HepG2 (cell line): ENCODE data around the gene WDR93. TPM values are rescaled to one million over a fixed set of nuclear protein-coding genes. Genes with fewer than 3 reads are reported as not detected.
A peak's percentile ranks its signal among the peaks of the same experiment; 100 is the strongest.

Source experiments
- CEBPG ChIP-seq: IDR thresholded peaks from 2 replicates; pipeline ENCODE4 v1.6.1; 2016
- EHMT2 ChIP-seq: fragments of 200-600 bp; sonication (generic); IDR thresholded peaks from 2 replicates; pipeline ENCODE4 v1.7.0; 2017; ENCODE audit warnings: antibody characterized with exemption, low read depth, low read length, borderline replicate concordance
- EP300 ChIP-seq, 3 experiments: sonication (generic) in 1 of 3; formaldehyde crosslinking in 1 of 3; IDR thresholded peaks; 2 replicates each; pipeline versions ENCODE4 v1.5.1 to v1.6.1; 2011 to 2020; ENCODE audit warnings: low read depth in 2 of 3, low read length in 2 of 3, borderline replicate concordance in 1 of 3, improper control_type of control experiment in 1 of 3, mild to moderate bottlenecking in 1 of 3, missing genetic modification reagents in 1 of 3, moderate library complexity in 1 of 3
- KDM5B ChIP-seq: sonication (generic); formaldehyde crosslinking; IDR thresholded peaks from 2 replicates; pipeline ENCODE4 v1.4.0; 2020; ENCODE audit warnings: missing genetic modification reagents, mild to moderate bottlenecking, borderline replicate concordance
- MIER2 ChIP-seq: IDR thresholded peaks from 2 replicates; pipeline ENCODE4 v1.6.1; 2016; ENCODE audit warnings: missing biosample characterization, missing genetic modification reagents
- NR2F1 ChIP-seq, 2 experiments: fragments of 450-650 bp in 1 of 2; formaldehyde crosslinking in 1 of 2; IDR thresholded peaks; 2 replicates each; pipeline versions ENCODE4 v1.5.0 to v1.6.1; 2016 to 2020; ENCODE audit warnings: mild to moderate bottlenecking in 1 of 2, missing compliant biosample characterization in 1 of 2, missing genetic modification reagents in 1 of 2, moderate library complexity in 1 of 2
- PCBP1 ChIP-seq: fragments of 200-400 bp; formaldehyde crosslinking; IDR thresholded peaks from 2 replicates; pipeline ENCODE4 v1.6.1; 2017; ENCODE audit warnings: mild to moderate bottlenecking, low read depth, low read length, borderline replicate concordance
- RAD51 ChIP-seq: fragments of 450-650 bp; IDR thresholded peaks from 2 replicates; pipeline ENCODE4 v1.6.1; 2016; ENCODE audit warnings: borderline replicate concordance
- RBM39 ChIP-seq: fragments of 200-400 bp; formaldehyde crosslinking; IDR thresholded peaks from one replicate; pipeline ENCODE4 v1.6.1; 2018; ENCODE audit warnings: antibody characterized with exemption, mild to moderate bottlenecking, low read depth, low read length; ENCODE audit not compliant: poor library complexity, severe bottlenecking
- SAP130 ChIP-seq: IDR thresholded peaks from 2 replicates; pipeline ENCODE4 v1.6.1; 2016; ENCODE audit warnings: low read depth
- SNRNP70 ChIP-seq: fragments of 200-400 bp; formaldehyde crosslinking; IDR thresholded peaks from 2 replicates; pipeline ENCODE4 v1.6.1; 2017; ENCODE audit warnings: mild to moderate bottlenecking, low read depth, low read length, moderate library complexity
- SOX6 ChIP-seq, 2 experiments: fragments of 450-650 bp in 1 of 2; sonication (generic) in 1 of 2; formaldehyde crosslinking in 1 of 2; IDR thresholded peaks; 2 replicates each; pipeline versions ENCODE4 v1.4.0 to v1.6.1; 2017 to 2020; ENCODE audit warnings: antibody characterized with exemption in 1 of 2, mild to moderate bottlenecking in 1 of 2, missing genetic modification reagents in 1 of 2
- TEAD3 ChIP-seq: optimal IDR thresholded peaks from 2 replicates; pipeline ENCODE3; 2016; ENCODE audit warnings: borderline replicate concordance
- ZBTB7A ChIP-seq: sonication (generic); formaldehyde crosslinking; IDR thresholded peaks from 2 replicates; pipeline ENCODE4 v1.8.0; 2022; ENCODE audit warnings: mild to moderate bottlenecking, missing genetic modification reagents
- ZFP41 ChIP-seq: sonication (generic); formaldehyde crosslinking; IDR thresholded peaks from 2 replicates; pipeline ENCODE4 v1.4.0; 2020; ENCODE audit warnings: mild to moderate bottlenecking, missing genetic modification reagents, borderline replicate concordance
- ZFY ChIP-seq: sonication (generic); formaldehyde crosslinking; IDR thresholded peaks from 2 replicates; pipeline ENCODE4 v1.4.0; 2020; ENCODE audit warnings: missing genetic modification reagents
- ZNF292 ChIP-seq: sonication (generic); formaldehyde crosslinking; IDR thresholded peaks from 2 replicates; pipeline ENCODE4 v1.8.1; 2022; ENCODE audit warnings: mild to moderate bottlenecking, low read depth, missing genetic modification reagents, borderline replicate concordance
- ZNF329 ChIP-seq: sonication (generic); formaldehyde crosslinking; IDR thresholded peaks from 2 replicates; pipeline ENCODE4 v1.9.0; 2021; ENCODE audit warnings: low read depth, mild to moderate bottlenecking, missing genetic modification reagents
- ZNF883 ChIP-seq: sonication (generic); formaldehyde crosslinking; IDR thresholded peaks from 2 replicates; pipeline ENCODE4 v1.5.1; 2020; ENCODE audit warnings: mild to moderate bottlenecking, missing genetic modification reagents; ENCODE audit errors: not compliant biosample characterization
- polyA plus RNA-seq, 8 experiments: library from polyadenylated mRNA; depleted of rRNA in 3 of 8; stranded (reverse) in 7 of 8; unstranded in 1 of 8; fragments of >200 nt; fragmentation: Illumina TruSeq in 4 of 8; extraction: Trizol in 4 of 8; gene quantifications; 2 replicates each; pipeline versions ENCODE4 v1.2.1 to v1.2.3, GENCODE V29; 2011 to 2016; ENCODE audit warnings: low read depth in 4 of 8, missing spikeins in 1 of 8, mixed read lengths in 1 of 8; ENCODE audit not compliant: insufficient read depth in 1 of 8
- total RNA-seq, 5 experiments: library from RNA; depleted of rRNA; stranded (reverse); fragments of >200 nt; fragmentation: Illumina TruSeq; extraction: Trizol; gene quantifications; 2 replicates each; pipeline ENCODE4 v1.2.3, GENCODE V29; 2016; ENCODE audit warnings: low read depth in 1 of 5
- TF ChIP-seq, protein P1 (sequence below): sonication (generic); formaldehyde crosslinking; IDR thresholded peaks from 2 replicates; pipeline ENCODE4 v1.5.1; 2020; ENCODE audit warnings: missing genetic modification reagents, mild to moderate bottlenecking, borderline replicate concordance
- TF ChIP-seq, protein P2 (sequence below): sonication (generic); formaldehyde crosslinking; IDR thresholded peaks from 2 replicates; pipeline ENCODE4 v1.5.0; 2020; ENCODE audit warnings: missing genetic modification reagents
- TF ChIP-seq, protein P3 (sequence below): fragments of 450-650 bp; IDR thresholded peaks from 2 replicates; pipeline ENCODE4 v1.6.1; 2017; ENCODE audit warnings: mild to moderate bottlenecking
- TF ChIP-seq, protein P4 (sequence below): sonication (generic); formaldehyde crosslinking; IDR thresholded peaks from 2 replicates; pipeline ENCODE4 v1.8.0; 2022; ENCODE audit warnings: mild to moderate bottlenecking, missing genetic modification reagents, moderate library complexity

WDR93 gene
- total and polyA plus RNA-seq, 2 of the 13 experiments (the other 11 are each of a cell fraction or from before 2014, with no cell fraction given) = 0.07 TPM; not detected in 1

DNA sequence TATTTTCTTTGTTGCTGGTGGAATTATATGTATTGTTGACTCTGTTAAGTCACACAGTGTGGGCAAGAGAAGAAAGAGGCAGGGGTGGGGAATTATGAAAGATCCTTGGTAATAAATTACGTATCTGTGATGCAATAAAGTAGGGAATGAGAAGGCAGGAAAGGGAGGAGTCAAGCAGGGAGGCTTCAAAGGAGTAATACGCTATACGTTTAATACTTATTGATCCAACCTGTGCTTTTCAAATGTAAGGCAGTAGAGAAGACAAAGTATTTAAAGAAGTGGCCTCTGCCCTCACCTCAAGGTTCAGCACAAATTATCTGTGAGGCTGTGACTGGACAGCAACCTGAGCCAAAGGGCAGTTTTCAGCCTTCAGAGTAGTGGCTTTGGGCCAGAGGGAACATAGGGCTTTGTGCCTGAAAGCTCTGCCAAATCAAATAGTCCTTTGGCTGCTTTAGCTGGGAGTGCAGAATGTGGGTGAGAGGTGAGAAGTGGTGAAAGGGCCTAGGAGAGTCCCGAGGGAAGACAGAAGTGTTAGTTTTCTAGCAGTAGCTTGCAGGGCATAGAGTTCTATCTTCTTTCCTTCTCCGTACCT lies 10.2 kb upstream of the WDR93 start (continued):
- no peak for TF ChIP-seq SOX6 (IDR thresholded peaks at IDR 0.05)
- TF ChIP-seq SOX6 (CRISPR knock-in tag; IDR thresholded peaks at IDR 0.05) = peak; percentile 88
- peak; percentile 50 for TF ChIP-seq SAP130 (CRISPR knock-in tag)
- TF ChIP-seq, protein P1, sequence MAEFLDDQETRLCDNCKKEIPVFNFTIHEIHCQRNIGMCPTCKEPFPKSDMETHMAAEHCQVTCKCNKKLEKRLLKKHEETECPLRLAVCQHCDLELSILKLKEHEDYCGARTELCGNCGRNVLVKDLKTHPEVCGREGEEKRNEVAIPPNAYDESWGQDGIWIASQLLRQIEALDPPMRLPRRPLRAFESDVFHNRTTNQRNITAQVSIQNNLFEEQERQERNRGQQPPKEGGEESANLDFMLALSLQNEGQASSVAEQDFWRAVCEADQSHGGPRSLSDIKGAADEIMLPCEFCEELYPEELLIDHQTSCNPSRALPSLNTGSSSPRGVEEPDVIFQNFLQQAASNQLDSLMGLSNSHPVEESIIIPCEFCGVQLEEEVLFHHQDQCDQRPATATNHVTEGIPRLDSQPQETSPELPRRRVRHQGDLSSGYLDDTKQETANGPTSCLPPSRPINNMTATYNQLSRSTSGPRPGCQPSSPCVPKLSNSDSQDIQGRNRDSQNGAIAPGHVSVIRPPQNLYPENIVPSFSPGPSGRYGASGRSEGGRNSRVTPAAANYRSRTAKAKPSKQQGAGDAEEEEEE (CRISPR knock-in tag) = no peak
- no peak for TF ChIP-seq SNRNP70
- TF ChIP-seq RBM39 = no peak
- TF ChIP-seq, protein P2, sequence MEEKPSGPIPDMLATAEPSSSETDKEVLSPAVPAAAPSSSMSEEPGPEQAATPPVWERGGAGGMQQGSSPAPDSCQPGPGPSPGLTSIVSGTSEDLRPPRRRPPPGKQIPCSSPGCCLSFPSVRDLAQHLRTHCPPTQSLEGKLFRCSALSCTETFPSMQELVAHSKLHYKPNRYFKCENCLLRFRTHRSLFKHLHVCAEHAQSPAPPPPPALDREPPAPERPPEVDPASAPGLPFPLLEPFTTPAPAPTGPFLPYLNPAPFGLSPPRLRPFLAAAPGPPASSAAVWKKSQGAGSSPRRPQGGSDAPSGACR (CRISPR knock-in tag) = no peak
- 0 out of 2 replicates have a peak, but pooled peaks have one; percentile 22 for TF ChIP-seq EHMT2
- TF ChIP-seq ZNF329 (CRISPR knock-in tag) = no peak
- no peak for TF ChIP-seq KDM5B
- TF ChIP-seq RAD51 = no peak
- TF ChIP-seq ZFP41 = no peak
- TF ChIP-seq EP300 (IDR thresholded peaks at IDR 0.05; ENCODE audit: low read depth in 2 of 2, low read length in 2 of 2) = peak in 1 of 2 experiments; percentile 80; a peak in 1 of 4 replicates
- TF ChIP-seq EP300 (CRISPR knock-in tag; IDR thresholded peaks at IDR 0.05; ENCODE audit: borderline replicate concordance) = no peak; the same call in 1 of the 2 replicates
- TF ChIP-seq, protein P3, sequence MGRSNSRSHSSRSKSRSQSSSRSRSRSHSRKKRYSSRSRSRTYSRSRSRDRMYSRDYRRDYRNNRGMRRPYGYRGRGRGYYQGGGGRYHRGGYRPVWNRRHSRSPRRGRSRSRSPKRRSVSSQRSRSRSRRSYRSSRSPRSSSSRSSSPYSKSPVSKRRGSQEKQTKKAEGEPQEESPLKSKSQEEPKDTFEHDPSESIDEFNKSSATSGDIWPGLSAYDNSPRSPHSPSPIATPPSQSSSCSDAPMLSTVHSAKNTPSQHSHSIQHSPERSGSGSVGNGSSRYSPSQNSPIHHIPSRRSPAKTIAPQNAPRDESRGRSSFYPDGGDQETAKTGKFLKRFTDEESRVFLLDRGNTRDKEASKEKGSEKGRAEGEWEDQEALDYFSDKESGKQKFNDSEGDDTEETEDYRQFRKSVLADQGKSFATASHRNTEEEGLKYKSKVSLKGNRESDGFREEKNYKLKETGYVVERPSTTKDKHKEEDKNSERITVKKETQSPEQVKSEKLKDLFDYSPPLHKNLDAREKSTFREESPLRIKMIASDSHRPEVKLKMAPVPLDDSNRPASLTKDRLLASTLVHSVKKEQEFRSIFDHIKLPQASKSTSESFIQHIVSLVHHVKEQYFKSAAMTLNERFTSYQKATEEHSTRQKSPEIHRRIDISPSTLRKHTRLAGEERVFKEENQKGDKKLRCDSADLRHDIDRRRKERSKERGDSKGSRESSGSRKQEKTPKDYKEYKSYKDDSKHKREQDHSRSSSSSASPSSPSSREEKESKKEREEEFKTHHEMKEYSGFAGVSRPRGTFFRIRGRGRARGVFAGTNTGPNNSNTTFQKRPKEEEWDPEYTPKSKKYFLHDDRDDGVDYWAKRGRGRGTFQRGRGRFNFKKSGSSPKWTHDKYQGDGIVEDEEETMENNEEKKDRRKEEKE = no peak
- TF ChIP-seq ZNF883 (CRISPR knock-in tag) = no peak
- TF ChIP-seq NR2F1 (CRISPR knock-in tag; IDR thresholded peaks at IDR 0.05) = peak; percentile 29 to 32; a peak in 1 of 4 replicates
- no peak for TF ChIP-seq CEBPG (CRISPR knock-in tag)
- peak; percentile 93 for TF ChIP-seq ZNF292 (CRISPR knock-in tag)
- TF ChIP-seq ZBTB7A (CRISPR knock-in tag) = no peak
- peak; percentile 75 for TF ChIP-seq TEAD3 (CRISPR knock-in tag)
- TF ChIP-seq ZFY = peak; percentile 38; the same call in 1 of the 2 replicates
- no peak for TF ChIP-seq PCBP1
- peak; percentile 56; the same call in 1 of the 2 replicates for TF ChIP-seq MIER2 (CRISPR knock-in tag)
- TF ChIP-seq, protein P4, sequence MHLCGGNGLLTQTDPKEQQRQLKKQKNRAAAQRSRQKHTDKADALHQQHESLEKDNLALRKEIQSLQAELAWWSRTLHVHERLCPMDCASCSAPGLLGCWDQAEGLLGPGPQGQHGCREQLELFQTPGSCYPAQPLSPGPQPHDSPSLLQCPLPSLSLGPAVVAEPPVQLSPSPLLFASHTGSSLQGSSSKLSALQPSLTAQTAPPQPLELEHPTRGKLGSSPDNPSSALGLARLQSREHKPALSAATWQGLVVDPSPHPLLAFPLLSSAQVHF (CRISPR knock-in tag) = no peak
